HEK293 (cell line): Measurements from ENCODE around the gene BACE1.

ENCODE experiments used
- CTCF ChIA-PET: fragments of 350-600 bp; formaldehyde crosslinking; extraction: SDS; loops from one replicate; lab custom pipeline; 2021; ENCODE audit warnings: antibody characterized with exemption; lab: Yijun Ruan, JAX
- POLR2A ChIA-PET: fragments of 300-600 bp; formaldehyde crosslinking; extraction: SDS; loops from one replicate; lab custom pipeline; 2020; ENCODE audit warnings: antibody characterized with exemption, inconsistent platforms; lab: Yijun Ruan, JAX
- H3K27ac ChIP-seq: fragments of 200-500 bp; sonication (Bioruptor generic); 2 replicates; pipeline ENCODE4 v1.5.1; 2014; ENCODE audit warnings: low read depth, low read length, control low read depth, inconsistent platforms; ENCODE audit errors: extremely low read depth
- H3K36me3 ChIP-seq, 2 experiments: fragments of 200-500 bp in 1 of 2; sonication (Bioruptor generic) in 1 of 2; 1 replicate in 1 of 2; 2 replicates in 1 of 2; pipeline ENCODE4 v1.5.1; 2014 to 2017; ENCODE audit warnings: inconsistent platforms in 2 of 2, low read length in 2 of 2; ENCODE audit not compliant: control insufficient read depth in 2 of 2, insufficient read depth in 1 of 2
- H3K4me1 ChIP-seq: fragments of 200-500 bp; sonication (Bioruptor generic); 2 replicates; pipeline ENCODE4 v1.5.1; 2014; ENCODE audit warnings: mild to moderate bottlenecking, low read length, inconsistent platforms; ENCODE audit not compliant: control insufficient read depth, insufficient read depth
- H3K4me3 ChIP-seq: 2 replicates; pipeline ENCODE4 v1.5.1; 2011; ENCODE audit warnings: low read depth, mild to moderate bottlenecking, control low read depth, low read length, moderate library complexity
- H3K9me3 ChIP-seq: fragments of 200-500 bp; sonication (Bioruptor generic); 2 replicates; pipeline ENCODE4 v1.5.1; 2014; ENCODE audit warnings: low read depth, low read length, inconsistent platforms; ENCODE audit not compliant: control insufficient read depth, insufficient read depth
- TRIM28 ChIP-seq: IDR thresholded peaks from 2 replicates; pipeline ENCODE4 v1.6.1; 2011; ENCODE audit warnings: low read length, control low read depth, borderline replicate concordance
- ZNF132 ChIP-seq: fragments of 450-650 bp; formaldehyde crosslinking; IDR thresholded peaks from 2 replicates; pipeline ENCODE4 v1.5.1; 2017; ENCODE audit warnings: missing biosample characterization, missing genetic modification characterization, borderline replicate concordance
- ZNF2 ChIP-seq: fragments of 450-650 bp; formaldehyde crosslinking; IDR thresholded peaks from 2 replicates; pipeline ENCODE4 v1.5.1; 2016; ENCODE audit warnings: missing biosample characterization, missing genetic modification characterization
- ZNF202 ChIP-seq: fragments of 450-650 bp; formaldehyde crosslinking; IDR thresholded peaks from 2 replicates; pipeline ENCODE4 v1.5.1; 2016; ENCODE audit warnings: missing biosample characterization, missing genetic modification characterization, borderline replicate concordance
- ZNF266 ChIP-seq: fragments of 450-650 bp; formaldehyde crosslinking; IDR thresholded peaks from 2 replicates; pipeline ENCODE4 v1.5.1; 2016; ENCODE audit warnings: missing biosample characterization, missing genetic modification characterization, low read depth
- ZNF423 ChIP-seq: fragments of 450-650 bp; formaldehyde crosslinking; IDR thresholded peaks from 2 replicates; pipeline ENCODE4 v1.5.1; 2016; ENCODE audit warnings: missing biosample characterization, missing genetic modification characterization
- ZNF555 ChIP-seq: fragments of 450-650 bp; formaldehyde crosslinking; conservative IDR thresholded peaks from 2 replicates; pipeline ENCODE4 v1.5.1; 2017; ENCODE audit warnings: missing biosample characterization, mild to moderate bottlenecking, missing genetic modification characterization, inconsistent platforms
- ZNF596 ChIP-seq: fragments of 450-650 bp; IDR thresholded peaks from 2 replicates; pipeline ENCODE4 v1.5.0; 2018; ENCODE audit warnings: missing biosample characterization, mild to moderate bottlenecking, missing genetic modification characterization, moderate library complexity
- ZNF600 ChIP-seq: fragments of 450-650 bp; formaldehyde crosslinking; IDR thresholded peaks from 2 replicates; pipeline ENCODE4 v1.5.1; 2016; ENCODE audit warnings: missing biosample characterization, missing genetic modification characterization
- ZNF626 ChIP-seq: fragments of 450-650 bp; sonication (Bioruptor Pico); formaldehyde crosslinking; IDR thresholded peaks from 2 replicates; pipeline ENCODE4 v1.5.1; 2018; ENCODE audit warnings: missing biosample characterization, missing genetic modification characterization, inconsistent platforms
- ZNF664 ChIP-seq: fragments of 450-650 bp; formaldehyde crosslinking; IDR thresholded peaks from 2 replicates; pipeline ENCODE4 v1.5.1; 2016; ENCODE audit warnings: missing biosample characterization, missing genetic modification characterization
- ZNF747 ChIP-seq: fragments of 450-650 bp; formaldehyde crosslinking; IDR thresholded peaks from 2 replicates; pipeline ENCODE4 v1.5.1; 2016; ENCODE audit warnings: missing biosample characterization, missing genetic modification characterization
- TF ChIP-seq, protein P1 (sequence below): fragments of 450-650 bp; formaldehyde crosslinking; IDR thresholded peaks from 2 replicates; pipeline ENCODE4 v1.5.1; 2016; ENCODE audit warnings: missing biosample characterization, missing genetic modification characterization
- TF ChIP-seq, protein P2 (sequence below): fragments of 450-650 bp; formaldehyde crosslinking; optimal IDR thresholded peaks from 2 replicates; pipeline ENCODE3; 2016; ENCODE audit warnings: missing biosample characterization, mild to moderate bottlenecking, missing genetic modification characterization
- TF ChIP-seq, protein P3 (sequence below): fragments of 450-650 bp; formaldehyde crosslinking; IDR thresholded peaks from 2 replicates; pipeline ENCODE4 v1.5.1; 2016; ENCODE audit warnings: missing biosample characterization, missing genetic modification characterization
- TF ChIP-seq, protein P4 (sequence below): fragments of 450-650 bp; formaldehyde crosslinking; IDR thresholded peaks from 2 replicates; pipeline ENCODE4; 2016; ENCODE audit warnings: missing biosample characterization, missing genetic modification characterization
- TF ChIP-seq, protein P5 (sequence below): fragments of 450-650 bp; formaldehyde crosslinking; conservative IDR thresholded peaks from 2 replicates; pipeline ENCODE4 v1.5.1; 2016; ENCODE audit warnings: low read depth, missing biosample characterization, missing genetic modification characterization
- TF ChIP-seq, protein P6 (sequence below): fragments of 450-650 bp; formaldehyde crosslinking; IDR thresholded peaks from 2 replicates; pipeline ENCODE4 v1.5.1; 2016; ENCODE audit warnings: missing biosample characterization, missing genetic modification characterization

Gene BACE1

DNA sequence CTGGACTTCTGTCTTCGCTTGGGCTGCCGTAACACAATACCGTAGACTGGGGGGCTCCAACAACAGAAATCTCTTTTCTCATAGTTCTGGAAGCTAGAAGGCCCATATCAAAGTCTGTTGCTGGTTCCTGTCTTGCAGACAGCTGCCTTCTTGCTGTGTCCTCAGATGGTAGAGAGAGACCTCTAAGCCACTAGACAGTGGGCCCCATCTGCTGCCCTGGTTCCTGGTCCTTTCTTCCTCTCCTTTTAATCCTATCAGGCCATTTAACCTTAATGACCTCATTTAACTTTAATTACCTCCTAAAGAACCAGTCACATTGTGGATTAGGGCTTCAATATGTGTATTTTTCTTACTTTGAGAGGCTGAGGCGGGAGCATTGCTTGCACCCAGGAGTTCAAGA, 21.0 kb upstream of the BACE1 start:
- TF ChIP-seq, protein P1, sequence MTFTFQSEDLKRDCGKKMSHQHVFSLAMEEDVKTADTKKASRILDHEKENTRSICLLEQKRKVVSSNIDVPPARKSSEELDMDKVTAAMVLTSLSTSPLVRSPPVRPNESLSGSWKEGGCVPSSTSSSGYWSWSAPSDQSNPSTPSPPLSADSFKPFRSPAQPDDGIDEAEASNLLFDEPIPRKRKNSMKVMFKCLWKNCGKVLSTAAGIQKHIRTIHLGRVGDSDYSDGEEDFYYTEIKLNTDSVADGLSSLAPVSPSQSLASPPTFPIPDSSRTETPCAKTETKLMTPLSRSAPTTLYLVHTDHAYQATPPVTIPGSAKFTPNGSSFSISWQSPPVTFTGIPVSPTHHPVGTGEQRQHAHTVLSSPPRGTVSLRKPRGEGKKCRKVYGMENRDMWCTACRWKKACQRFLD (tag by site-specific recombination): no peak
- Histone ChIP-seq H3K4me1 (no peaks in the 10 kb centered on the region), H3K27ac (no peak overlapping the region), H3K36me3 (peaks cover 0 to 41% of the 10 kb centered on the region in 2 experiments; a peak in 2 of 3 replicates), H3K4me3 (no peak overlapping the region), H3K9me3 (no peaks in the 10 kb centered on the region)
- CTCF ChIA-PET: interaction anchor here (0.7 kb wide), 1 partner anchor 164 kb away, joined by 3 read pairs; no protein-coding TSS in a partner anchor
- POLR2A ChIA-PET: no interaction called here

DNA sequence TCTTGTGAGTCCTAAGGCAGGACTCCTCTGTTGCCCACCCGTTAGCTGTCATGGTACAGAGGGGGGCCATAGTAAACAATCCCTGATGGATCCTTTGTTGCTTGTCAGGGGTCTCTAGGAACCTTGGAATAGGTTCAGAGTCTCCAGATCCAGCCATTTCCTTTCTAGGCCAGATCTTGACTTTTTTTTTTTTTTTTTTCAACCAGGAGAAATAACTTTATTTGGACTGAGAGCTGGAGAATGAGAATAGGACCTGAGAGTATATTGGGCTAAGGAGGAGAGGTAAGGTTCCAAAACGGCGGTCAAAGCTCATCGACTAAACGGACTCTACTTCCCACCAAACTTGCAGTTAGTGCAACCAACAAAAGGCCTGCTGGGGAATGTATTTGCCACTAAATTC, 19.3 kb upstream of the BACE1 start:
- ChIA-PET CTCF (interaction anchor here (0.6 to 0.7 kb wide), 2 partner anchors 97 to 115 kb away, joined by 3 read pairs; no protein-coding TSS in a partner anchor), POLR2A (interaction anchor here (0.6 to 0.7 kb wide), 3 partner anchors 46 to 470 kb away, joined by 3 to 4 read pairs (median 3); no protein-coding TSS in a partner anchor)
- Histone ChIP-seq H3K9me3 (no peaks in the 10 kb centered on the region), H3K4me1 (no peaks in the 10 kb centered on the region), H3K27ac (no peak overlapping the region), H3K4me3 (no peak overlapping the region), H3K36me3 (peaks cover 0 to 28% of the 10 kb centered on the region in 2 experiments; a peak in 2 of 3 replicates)
- TF ChIP-seq ZNF423 (tag by site-specific recombination): no peak
- TF ChIP-seq ZNF2 (tag by site-specific recombination): no peak
- no peak for TF ChIP-seq ZNF555 (tag by site-specific recombination)
- TF ChIP-seq, protein P2, sequence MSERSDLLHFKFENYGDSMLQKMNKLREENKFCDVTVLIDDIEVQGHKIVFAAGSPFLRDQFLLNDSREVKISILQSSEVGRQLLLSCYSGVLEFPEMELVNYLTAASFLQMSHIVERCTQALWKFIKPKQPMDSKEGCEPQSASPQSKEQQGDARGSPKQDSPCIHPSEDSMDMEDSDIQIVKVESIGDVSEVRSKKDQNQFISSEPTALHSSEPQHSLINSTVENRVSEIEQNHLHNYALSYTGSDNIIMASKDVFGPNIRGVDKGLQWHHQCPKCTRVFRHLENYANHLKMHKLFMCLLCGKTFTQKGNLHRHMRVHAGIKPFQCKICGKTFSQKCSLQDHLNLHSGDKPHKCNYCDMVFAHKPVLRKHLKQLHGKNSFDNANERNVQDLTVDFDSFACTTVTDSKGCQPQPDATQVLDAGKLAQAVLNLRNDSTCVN (tag by site-specific recombination): no peak
- TF ChIP-seq ZNF600 (tag by site-specific recombination): no peak
- no peak for TF ChIP-seq ZNF266
- TF ChIP-seq ZNF132 (tag by site-specific recombination): no peak

DNA sequence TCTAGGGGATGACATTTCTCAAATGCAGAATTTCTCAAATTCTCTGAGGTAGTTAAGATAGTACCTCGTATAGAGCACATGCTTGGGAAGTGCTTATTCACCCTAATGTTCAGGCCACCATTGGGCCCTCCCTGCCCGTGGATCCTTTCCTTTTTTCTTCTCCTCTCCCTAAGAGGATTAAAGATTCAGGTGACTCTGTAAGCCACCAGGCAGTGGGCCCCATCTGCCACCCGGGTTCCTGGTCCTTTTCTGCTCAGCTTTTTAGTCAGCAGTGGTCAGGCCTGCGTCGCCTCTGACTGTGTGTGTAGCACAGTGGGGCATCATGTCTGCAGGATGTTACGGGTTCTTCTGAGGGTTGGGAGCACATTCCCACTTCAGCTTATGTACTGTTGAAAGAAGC, 18.8 kb upstream of the BACE1 start:
- CTCF ChIA-PET: interaction anchor here (0.7 kb wide), 1 partner anchor 96 kb away, joined by 3 read pairs; no protein-coding TSS in a partner anchor
- H3K9me3 ChIP-seq: no peaks in the 10 kb centered on the region
- H3K27ac ChIP-seq: no peak overlapping the region
- H3K4me1 ChIP-seq: no peaks in the 10 kb centered on the region
- TF ChIP-seq ZNF596 (no peak), TRIM28 (no peak)
- H3K4me3 ChIP-seq: no peak overlapping the region
- H3K36me3 ChIP-seq: peaks cover 0 to 23% of the 10 kb centered on the region in 2 experiments; a peak in 2 of 3 replicates
- POLR2A ChIA-PET: no interaction called here

DNA sequence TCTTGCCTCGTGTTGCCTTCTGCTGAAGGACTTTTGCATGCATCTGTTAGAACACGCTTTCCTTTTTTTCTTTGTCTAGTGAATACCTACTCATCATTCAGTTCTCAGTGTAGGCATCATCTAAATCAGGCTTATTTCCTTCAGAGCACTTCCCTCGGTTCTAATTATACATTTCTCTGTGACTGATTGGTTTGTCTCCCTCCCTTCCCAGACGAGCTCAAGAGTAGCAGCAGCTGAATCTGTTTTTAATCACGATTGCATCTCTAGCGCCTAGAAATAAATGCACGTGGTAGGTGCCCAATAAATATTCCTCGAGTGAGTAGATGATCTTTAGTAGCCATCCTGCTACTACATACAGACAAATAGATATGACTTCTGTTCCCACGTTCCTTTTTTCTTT, 17.9 kb upstream of the BACE1 start:
- H3K9me3 ChIP-seq: no peaks in the 10 kb centered on the region
- CTCF ChIA-PET: no interaction called here
- H3K27ac ChIP-seq: no peak overlapping the region
- peaks cover 0 to 15% of the 10 kb centered on the region in 2 experiments; a peak in 1 of 3 replicates for H3K36me3 ChIP-seq
- H3K4me1 ChIP-seq: no peaks in the 10 kb centered on the region
- POLR2A ChIA-PET: interaction anchor here (0.6 kb wide), 1 partner anchor 9 kb away, joined by 4 read pairs; no protein-coding TSS in a partner anchor
- no peak overlapping the region for H3K4me3 ChIP-seq
- TF ChIP-seq ZNF202: no peak
- TF ChIP-seq, protein P3, sequence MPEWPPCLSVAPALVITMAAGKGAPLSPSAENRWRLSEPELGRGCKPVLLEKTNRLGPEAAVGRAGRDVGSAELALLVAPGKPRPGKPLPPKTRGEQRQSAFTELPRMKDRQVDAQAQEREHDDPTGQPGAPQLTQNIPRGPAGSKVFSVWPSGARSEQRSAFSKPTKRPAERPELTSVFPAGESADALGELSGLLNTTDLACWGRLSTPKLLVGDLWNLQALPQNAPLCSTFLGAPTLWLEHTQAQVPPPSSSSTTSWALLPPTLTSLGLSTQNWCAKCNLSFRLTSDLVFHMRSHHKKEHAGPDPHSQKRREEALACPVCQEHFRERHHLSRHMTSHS: no peak
- no peak for TF ChIP-seq ZNF747 (tag by site-specific recombination)
- TF ChIP-seq, protein P4, sequence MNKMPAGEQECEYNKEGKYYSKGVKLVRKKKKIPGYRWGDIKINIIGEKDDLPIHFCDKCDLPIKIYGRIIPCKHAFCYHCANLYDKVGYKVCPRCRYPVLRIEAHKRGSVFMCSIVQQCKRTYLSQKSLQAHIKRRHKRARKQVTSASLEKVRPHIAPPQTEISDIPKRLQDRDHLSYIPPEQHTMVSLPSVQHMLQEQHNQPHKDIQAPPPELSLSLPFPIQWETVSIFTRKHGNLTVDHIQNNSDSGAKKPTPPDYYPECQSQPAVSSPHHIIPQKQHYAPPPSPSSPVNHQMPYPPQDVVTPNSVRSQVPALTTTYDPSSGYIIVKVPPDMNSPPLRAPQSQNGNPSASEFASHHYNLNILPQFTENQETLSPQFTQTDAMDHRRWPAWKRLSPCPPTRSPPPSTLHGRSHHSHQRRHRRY (tag by site-specific recombination): no peak
- TF ChIP-seq ZNF626 (tag by site-specific recombination): no peak
- TF ChIP-seq, protein P5, sequence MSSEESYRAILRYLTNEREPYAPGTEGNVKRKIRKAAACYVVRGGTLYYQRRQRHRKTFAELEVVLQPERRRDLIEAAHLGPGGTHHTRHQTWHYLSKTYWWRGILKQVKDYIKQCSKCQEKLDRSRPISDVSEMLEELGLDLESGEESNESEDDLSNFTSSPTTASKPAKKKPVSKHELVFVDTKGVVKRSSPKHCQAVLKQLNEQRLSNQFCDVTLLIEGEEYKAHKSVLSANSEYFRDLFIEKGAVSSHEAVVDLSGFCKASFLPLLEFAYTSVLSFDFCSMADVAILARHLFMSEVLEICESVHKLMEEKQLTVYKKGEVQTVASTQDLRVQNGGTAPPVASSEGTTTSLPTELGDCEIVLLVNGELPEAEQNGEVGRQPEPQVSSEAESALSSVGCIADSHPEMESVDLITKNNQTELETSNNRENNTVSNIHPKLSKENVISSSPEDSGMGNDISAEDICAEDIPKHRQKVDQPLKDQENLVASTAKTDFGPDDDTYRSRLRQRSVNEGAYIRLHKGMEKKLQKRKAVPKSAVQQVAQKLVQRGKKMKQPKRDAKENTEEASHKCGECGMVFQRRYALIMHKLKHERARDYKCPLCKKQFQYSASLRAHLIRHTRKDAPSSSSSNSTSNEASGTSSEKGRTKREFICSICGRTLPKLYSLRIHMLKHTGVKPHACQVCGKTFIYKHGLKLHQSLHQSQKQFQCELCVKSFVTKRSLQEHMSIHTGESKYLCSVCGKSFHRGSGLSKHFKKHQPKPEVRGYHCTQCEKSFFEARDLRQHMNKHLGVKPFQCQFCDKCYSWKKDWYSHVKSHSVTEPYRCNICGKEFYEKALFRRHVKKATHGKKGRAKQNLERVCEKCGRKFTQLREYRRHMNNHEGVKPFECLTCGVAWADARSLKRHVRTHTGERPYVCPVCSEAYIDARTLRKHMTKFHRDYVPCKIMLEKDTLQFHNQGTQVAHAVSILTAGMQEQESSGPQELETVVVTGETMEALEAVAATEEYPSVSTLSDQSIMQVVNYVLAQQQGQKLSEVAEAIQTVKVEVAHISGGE: no peak
- no peak for TF ChIP-seq ZNF664 (tag by site-specific recombination)
- TF ChIP-seq, protein P6, sequence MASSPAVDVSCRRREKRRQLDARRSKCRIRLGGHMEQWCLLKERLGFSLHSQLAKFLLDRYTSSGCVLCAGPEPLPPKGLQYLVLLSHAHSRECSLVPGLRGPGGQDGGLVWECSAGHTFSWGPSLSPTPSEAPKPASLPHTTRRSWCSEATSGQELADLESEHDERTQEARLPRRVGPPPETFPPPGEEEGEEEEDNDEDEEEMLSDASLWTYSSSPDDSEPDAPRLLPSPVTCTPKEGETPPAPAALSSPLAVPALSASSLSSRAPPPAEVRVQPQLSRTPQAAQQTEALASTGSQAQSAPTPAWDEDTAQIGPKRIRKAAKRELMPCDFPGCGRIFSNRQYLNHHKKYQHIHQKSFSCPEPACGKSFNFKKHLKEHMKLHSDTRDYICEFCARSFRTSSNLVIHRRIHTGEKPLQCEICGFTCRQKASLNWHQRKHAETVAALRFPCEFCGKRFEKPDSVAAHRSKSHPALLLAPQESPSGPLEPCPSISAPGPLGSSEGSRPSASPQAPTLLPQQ (tag by site-specific recombination): no peak
